Upper lobe of left lung (tissue), 4 donors: ENCODE results near the gene DNAJB11.

Experiments used
- EP300 ChIP-seq, 4 donors: sonication (generic); formaldehyde crosslinking; IDR thresholded peaks; one replicate each; pipeline ENCODE4 v1.5.1; 2017; ENCODE audit warnings: antibody characterized with exemption in 4 of 4, control low read depth in 2 of 4
- POLR2A ChIP-seq, 4 donors: fragments of 450-650 bp; IDR thresholded peaks; one replicate each; pipeline ENCODE4 v1.5.1; 2016 to 2017; ENCODE audit warnings: antibody characterized with exemption in 4 of 4, mild to moderate bottlenecking in 2 of 4
- POLR2AphosphoS5 ChIP-seq, 2 donors: sonication (generic); formaldehyde crosslinking; IDR thresholded peaks; one replicate each; pipeline ENCODE4 v1.5.1; 2017; ENCODE audit warnings: antibody characterized with exemption in 2 of 2
- TF ChIP-seq, protein P1 (sequence below), 6 experiments: fragments of 450-650 bp in 4 of 6; fragments of 200-600 bp in 2 of 6; sonication (generic) in 2 of 6; IDR thresholded peaks; one replicate each; pipeline ENCODE4 v1.5.1; 2016 to 2019; ENCODE audit warnings: antibody characterized with exemption in 6 of 6

GRCh38 chr3:186605078-186605477, 34.6 kb downstream of the DNAJB11 start:
- TF ChIP-seq POLR2A (IDR thresholded peaks at IDR 0.05) (no peak), POLR2AphosphoS5 (IDR thresholded peaks at IDR 0.05) (no peak), EP300 (IDR thresholded peaks at IDR 0.05) (no peak)
- TF ChIP-seq, protein P1, sequence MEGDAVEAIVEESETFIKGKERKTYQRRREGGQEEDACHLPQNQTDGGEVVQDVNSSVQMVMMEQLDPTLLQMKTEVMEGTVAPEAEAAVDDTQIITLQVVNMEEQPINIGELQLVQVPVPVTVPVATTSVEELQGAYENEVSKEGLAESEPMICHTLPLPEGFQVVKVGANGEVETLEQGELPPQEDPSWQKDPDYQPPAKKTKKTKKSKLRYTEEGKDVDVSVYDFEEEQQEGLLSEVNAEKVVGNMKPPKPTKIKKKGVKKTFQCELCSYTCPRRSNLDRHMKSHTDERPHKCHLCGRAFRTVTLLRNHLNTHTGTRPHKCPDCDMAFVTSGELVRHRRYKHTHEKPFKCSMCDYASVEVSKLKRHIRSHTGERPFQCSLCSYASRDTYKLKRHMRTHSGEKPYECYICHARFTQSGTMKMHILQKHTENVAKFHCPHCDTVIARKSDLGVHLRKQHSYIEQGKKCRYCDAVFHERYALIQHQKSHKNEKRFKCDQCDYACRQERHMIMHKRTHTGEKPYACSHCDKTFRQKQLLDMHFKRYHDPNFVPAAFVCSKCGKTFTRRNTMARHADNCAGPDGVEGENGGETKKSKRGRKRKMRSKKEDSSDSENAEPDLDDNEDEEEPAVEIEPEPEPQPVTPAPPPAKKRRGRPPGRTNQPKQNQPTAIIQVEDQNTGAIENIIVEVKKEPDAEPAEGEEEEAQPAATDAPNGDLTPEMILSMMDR (IDR thresholded peaks at IDR 0.05): no peak
